ENCODE measurements around the gene BLCAP. TPM values are rescaled to one million over a fixed set of nuclear protein-coding genes. Genes with fewer than 3 reads are reported as not detected.

Gene BLCAP
- total and polyA plus RNA-seq, 4 donors: 12.6 to 72.0 (median 49.2) TPM

DNA sequence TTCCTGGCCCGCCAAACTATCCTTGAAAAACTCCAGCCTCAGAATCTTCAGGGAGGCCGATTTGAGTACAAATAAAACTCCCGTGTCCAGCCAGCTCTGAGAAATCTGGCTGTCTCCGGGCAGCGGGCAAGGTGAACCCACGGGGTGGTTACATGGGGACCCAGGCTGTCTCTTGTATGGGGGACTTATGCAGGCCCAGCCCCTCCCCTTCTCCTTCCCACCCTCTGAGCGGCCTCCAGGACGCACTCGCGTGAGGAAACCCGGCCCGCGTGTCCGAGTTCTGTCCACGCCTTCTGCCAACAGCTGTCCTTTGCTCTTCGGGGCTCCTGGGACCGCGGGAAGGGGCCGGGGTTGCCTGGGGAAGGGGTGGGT lies 36.3 kb upstream of the BLCAP start:
- Histone ChIP-seq H3K27me3 (ENCODE audit: control insufficient read depth in 4 of 4, insufficient read depth in 4 of 4, low read length in 3 of 4) (peaks cover 0 to 3% (median 0%) of the 10 kb centered on the region in 4 donors), H3K27ac (ENCODE audit: low read depth in 1 of 2, low read length in 2 of 2) (no peak overlapping the region), H3K4me1 (ENCODE audit: control insufficient read depth in 4 of 4, insufficient read depth in 4 of 4, low read length in 3 of 4) (peaks cover 0 to 3% (median 0%) of the 10 kb centered on the region in 4 donors), H3K4me3 (ENCODE audit: low read depth in 1 of 3, low read length in 3 of 3) (no peak overlapping the region), H3K9ac (ENCODE audit: low read depth in 1 of 2, low read length in 2 of 2) (no peak overlapping the region), H3K9me3 (ENCODE audit: control insufficient read depth in 4 of 4, low read length in 3 of 4) (no peaks in the 10 kb centered on the region), H3K36me3 (ENCODE audit: control insufficient read depth in 4 of 4, insufficient read depth in 3 of 4, low read depth in 1 of 4, low read length in 3 of 4) (peaks cover 0 to 3% (median 0%) of the 10 kb centered on the region in 4 donors)
- TF ChIP-seq, protein P1, sequence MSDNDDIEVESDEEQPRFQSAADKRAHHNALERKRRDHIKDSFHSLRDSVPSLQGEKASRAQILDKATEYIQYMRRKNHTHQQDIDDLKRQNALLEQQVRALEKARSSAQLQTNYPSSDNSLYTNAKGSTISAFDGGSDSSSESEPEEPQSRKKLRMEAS (IDR thresholded peaks at IDR 0.05): no peak
- TF ChIP-seq HNF4A (conservative IDR thresholded peaks at IDR 0.05): no peak
- TF ChIP-seq HNF4G (IDR thresholded peaks at IDR 0.05): no peak
- DNase-seq (ENCODE audit: low spot score): no peak
- 37% methylated on average over 19 of the region's 19 CpGs for WGBS

DNA sequence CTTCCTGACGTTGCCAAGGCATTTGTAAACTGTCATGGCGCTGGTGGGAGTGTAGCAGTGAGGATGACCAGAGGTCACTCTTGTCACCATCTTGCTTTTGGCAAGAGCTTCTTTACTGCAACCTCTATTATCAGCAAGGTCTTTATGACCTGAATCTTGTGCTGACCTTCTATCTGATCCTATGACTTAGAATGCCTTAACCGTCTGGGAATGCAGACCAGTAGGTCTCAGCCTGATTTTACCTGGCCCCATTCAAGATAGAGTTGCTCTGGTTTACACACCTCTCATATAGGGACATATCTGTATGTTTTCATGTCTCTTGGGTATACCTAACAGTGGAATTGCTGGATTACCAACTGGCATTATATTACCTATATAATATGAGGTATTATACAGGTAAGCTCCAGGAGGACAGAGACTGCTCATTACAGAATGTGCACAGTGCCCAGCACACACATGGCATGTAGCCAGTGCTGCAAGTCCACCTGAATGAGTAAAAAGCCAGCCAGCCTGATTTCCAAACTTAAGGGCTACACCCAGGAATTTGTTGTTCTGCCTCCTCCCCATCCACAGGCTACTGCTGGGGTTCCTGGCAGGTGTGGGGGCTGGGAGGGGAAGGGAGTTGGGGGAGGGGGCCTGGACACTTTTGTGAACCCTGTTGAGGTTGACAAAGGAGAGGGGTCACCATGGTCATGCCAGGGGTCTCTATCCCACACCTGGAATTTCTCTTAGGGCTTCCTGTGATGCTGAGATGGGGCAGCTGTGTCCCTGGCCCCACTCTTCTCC lies 35.2 kb upstream of the BLCAP start:
- 65% methylated on average over 3 of the region's 3 CpGs for WGBS
- H3K9ac ChIP-seq (ENCODE audit: low read depth in 1 of 2, low read length in 2 of 2): no peak overlapping the region
- peaks cover 0 to 3% (median 0%) of the 10 kb centered on the region in 4 donors for H3K4me1 ChIP-seq (ENCODE audit: control insufficient read depth in 4 of 4, insufficient read depth in 4 of 4, low read length in 3 of 4)
- H3K27me3 ChIP-seq (ENCODE audit: control insufficient read depth in 4 of 4, insufficient read depth in 4 of 4, low read length in 3 of 4): peaks cover 0 to 3% (median 0%) of the 10 kb centered on the region in 4 donors
- no peaks in the 10 kb centered on the region for H3K9me3 ChIP-seq (ENCODE audit: control insufficient read depth in 4 of 4, low read length in 3 of 4)
- no peak for DNase-seq (ENCODE audit: low spot score)
- H3K4me3 ChIP-seq (ENCODE audit: low read depth in 1 of 3, low read length in 3 of 3): no peak overlapping the region
- H3K27ac ChIP-seq (ENCODE audit: low read depth in 1 of 2, low read length in 2 of 2): no peak overlapping the region
- no peak for TF ChIP-seq YY1 (IDR thresholded peaks at IDR 0.05)
- no peak for TF ChIP-seq JUND (IDR thresholded peaks at IDR 0.05)
- TF ChIP-seq TAF1 (conservative IDR thresholded peaks at IDR 0.05): no peak
- no peak for TF ChIP-seq HNF4A (conservative IDR thresholded peaks at IDR 0.05)
- TF ChIP-seq, protein P1 (IDR thresholded peaks at IDR 0.05): no peak
- TF ChIP-seq, protein P2, sequence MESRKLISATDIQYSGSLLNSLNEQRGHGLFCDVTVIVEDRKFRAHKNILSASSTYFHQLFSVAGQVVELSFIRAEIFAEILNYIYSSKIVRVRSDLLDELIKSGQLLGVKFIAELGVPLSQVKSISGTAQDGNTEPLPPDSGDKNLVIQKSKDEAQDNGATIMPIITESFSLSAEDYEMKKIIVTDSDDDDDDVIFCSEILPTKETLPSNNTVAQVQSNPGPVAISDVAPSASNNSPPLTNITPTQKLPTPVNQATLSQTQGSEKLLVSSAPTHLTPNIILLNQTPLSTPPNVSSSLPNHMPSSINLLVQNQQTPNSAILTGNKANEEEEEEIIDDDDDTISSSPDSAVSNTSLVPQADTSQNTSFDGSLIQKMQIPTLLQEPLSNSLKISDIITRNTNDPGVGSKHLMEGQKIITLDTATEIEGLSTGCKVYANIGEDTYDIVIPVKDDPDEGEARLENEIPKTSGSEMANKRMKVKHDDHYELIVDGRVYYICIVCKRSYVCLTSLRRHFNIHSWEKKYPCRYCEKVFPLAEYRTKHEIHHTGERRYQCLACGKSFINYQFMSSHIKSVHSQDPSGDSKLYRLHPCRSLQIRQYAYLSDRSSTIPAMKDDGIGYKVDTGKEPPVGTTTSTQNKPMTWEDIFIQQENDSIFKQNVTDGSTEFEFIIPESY (IDR thresholded peaks at IDR 0.05): no peak
- no peak for TF ChIP-seq HNF4G (IDR thresholded peaks at IDR 0.05)
- TF ChIP-seq, protein P3, sequence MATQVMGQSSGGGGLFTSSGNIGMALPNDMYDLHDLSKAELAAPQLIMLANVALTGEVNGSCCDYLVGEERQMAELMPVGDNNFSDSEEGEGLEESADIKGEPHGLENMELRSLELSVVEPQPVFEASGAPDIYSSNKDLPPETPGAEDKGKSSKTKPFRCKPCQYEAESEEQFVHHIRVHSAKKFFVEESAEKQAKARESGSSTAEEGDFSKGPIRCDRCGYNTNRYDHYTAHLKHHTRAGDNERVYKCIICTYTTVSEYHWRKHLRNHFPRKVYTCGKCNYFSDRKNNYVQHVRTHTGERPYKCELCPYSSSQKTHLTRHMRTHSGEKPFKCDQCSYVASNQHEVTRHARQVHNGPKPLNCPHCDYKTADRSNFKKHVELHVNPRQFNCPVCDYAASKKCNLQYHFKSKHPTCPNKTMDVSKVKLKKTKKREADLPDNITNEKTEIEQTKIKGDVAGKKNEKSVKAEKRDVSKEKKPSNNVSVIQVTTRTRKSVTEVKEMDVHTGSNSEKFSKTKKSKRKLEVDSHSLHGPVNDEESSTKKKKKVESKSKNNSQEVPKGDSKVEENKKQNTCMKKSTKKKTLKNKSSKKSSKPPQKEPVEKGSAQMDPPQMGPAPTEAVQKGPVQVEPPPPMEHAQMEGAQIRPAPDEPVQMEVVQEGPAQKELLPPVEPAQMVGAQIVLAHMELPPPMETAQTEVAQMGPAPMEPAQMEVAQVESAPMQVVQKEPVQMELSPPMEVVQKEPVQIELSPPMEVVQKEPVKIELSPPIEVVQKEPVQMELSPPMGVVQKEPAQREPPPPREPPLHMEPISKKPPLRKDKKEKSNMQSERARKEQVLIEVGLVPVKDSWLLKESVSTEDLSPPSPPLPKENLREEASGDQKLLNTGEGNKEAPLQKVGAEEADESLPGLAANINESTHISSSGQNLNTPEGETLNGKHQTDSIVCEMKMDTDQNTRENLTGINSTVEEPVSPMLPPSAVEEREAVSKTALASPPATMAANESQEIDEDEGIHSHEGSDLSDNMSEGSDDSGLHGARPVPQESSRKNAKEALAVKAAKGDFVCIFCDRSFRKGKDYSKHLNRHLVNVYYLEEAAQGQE (IDR thresholded peaks at IDR 0.05): no peak
- no peak for TF ChIP-seq RAD21 (IDR thresholded peaks at IDR 0.05)
- no peak for TF ChIP-seq EGR1 (IDR thresholded peaks at IDR 0.05; ENCODE audit: low read depth in 2 of 2)
- TF ChIP-seq FOXA1 (IDR thresholded peaks at IDR 0.05): no peak
- no peak for TF ChIP-seq GABPA (IDR thresholded peaks at IDR 0.05 in 1 of 2, conservative IDR thresholded peaks at IDR 0.05 in 1 of 2)
- TF ChIP-seq FOXA2 (IDR thresholded peaks at IDR 0.05): no peak
- TF ChIP-seq, protein P4, sequence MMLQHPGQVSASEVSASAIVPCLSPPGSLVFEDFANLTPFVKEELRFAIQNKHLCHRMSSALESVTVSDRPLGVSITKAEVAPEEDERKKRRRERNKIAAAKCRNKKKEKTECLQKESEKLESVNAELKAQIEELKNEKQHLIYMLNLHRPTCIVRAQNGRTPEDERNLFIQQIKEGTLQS (IDR thresholded peaks at IDR 0.05): no peak
- no peak for TF ChIP-seq SP1 (IDR thresholded peaks at IDR 0.05)
- TF ChIP-seq RXRA (IDR thresholded peaks at IDR 0.05): no peak
- H3K36me3 ChIP-seq (ENCODE audit: control insufficient read depth in 4 of 4, insufficient read depth in 3 of 4, low read depth in 1 of 4, low read length in 3 of 4): peaks cover 0 to 3% (median 0%) of the 10 kb centered on the region in 4 donors

Measured in liver (tissue), 9 donors.